Stimulated activated CD4-positive, alpha-beta T cell treated with anti-CD3 and anti-CD28 coated beads, Interleukin-4, amount 100 ng/mL, for 24 hours (primary cell): ENCODE data around the gene GALNT15.

Source experiments
- DNase-seq: peaks from one replicate; pipeline ENCODE4 v3.0.0-alpha.2; 2020

GALNT15 gene

GRCh38 chr3:16233806-16234205 lies 59.3 kb downstream of the GALNT15 start:
- no peak for DNase-seq

DNA sequence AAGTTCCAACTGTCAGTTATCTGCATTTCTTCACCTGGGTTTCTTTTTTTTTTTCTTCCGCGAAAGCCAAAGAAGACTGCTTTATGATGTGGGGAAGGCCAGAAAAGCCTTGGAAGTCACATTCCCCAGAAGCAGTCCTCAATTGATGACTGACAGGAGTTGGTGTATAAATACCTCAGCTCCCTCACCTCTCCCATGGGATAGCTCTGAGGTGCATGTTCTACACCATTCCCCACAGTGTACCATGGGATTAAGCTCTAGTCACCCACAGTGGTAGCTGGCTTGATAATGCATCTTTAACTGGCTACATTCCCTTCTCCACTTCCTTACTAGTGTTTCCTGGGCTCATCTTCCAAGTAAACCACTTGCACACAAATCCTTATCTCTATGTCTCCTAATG lies 59.8 kb downstream of the GALNT15 start:
- DNase-seq: no peak

DNA sequence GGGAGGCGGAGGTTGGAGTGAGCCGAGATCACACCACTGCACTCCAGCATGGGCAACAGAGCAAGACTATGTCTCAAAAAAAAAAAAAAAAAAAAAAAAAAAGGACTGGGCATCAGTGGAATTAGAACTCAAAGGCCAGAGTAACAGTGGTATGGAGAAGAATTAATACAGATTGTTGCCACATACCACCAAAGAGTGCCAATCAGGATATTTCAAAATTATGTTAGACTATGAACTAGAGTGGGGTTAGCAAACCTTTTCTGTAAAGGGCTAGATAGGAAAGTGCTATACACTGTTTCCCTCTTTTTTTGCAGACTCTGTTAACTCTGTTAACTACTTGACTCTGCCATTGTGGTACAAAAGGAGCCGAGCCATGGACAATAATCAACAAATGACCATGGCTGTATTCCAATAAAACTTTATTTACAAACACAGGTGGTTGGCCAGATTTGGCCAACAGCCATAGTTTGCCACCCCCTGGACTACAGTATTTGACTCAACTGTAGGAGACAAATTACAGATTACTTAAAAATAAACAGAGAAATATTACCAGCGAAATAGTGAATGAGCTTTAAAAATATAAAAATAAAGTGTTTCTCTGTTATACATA lies 61.7 kb downstream of the GALNT15 start:
- DNase-seq: no peak

GRCh38 chr3:16236856-16237393 lies 62.4 kb downstream of the GALNT15 start:
- DNase-seq: no peak

GRCh38 chr3:16239086-16239770 lies 64.7 kb downstream of the GALNT15 start:
- DNase-seq: no peak

- no peak for DNase-seq
Measured at GRCh38 chr3:16239780-16240179, 65.3 kb downstream of the GALNT15 start.

- no peak for DNase-seq
Measured at GRCh38 chr3:16240229-16241023, 65.9 kb downstream of the GALNT15 start.

DNA sequence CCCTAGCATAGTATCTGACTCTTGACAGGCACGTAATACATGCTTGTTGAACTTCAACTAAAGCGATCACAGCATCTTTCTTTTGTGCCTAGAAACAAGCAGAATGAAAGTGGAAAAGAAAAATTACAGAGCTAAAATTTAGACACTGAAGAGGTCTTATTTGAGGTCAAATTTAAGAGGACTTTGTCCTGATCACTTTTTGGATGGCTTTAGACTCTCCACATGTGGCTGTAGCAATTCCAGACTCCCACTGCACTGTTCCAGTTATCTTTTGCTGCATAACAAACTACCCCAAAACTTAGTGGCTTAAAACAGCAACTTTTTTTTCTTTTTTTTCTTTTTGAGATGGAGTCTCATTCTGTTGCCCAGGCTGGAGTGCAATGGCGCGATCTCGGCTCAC lies 66.7 kb downstream of the GALNT15 start:
- DNase-seq: no peak

DNA sequence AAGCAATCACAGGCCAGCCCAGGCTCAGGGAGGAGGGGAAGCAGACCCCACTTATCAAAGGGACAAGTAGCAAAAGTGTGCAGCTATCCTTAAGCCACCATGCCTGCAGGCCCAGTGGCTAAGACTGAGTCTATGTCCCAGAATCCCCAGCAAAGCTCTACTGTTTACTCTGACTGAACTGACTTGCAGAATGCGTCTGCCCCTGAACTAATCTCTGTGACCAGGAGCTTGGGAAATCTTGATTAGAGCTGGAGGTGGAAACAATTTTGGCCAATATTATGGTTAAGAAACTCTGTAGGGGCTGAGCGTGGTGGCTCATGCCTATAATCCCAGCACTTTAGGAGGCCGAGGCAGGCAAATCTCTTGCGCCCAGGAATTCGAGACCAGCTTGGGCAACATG lies 67.7 kb downstream of the GALNT15 start:
- DNase-seq: no peak

- DNase-seq: no peak
Measured at GRCh38 chr3:16243706-16244490, 69.4 kb downstream of the GALNT15 start.

DNA sequence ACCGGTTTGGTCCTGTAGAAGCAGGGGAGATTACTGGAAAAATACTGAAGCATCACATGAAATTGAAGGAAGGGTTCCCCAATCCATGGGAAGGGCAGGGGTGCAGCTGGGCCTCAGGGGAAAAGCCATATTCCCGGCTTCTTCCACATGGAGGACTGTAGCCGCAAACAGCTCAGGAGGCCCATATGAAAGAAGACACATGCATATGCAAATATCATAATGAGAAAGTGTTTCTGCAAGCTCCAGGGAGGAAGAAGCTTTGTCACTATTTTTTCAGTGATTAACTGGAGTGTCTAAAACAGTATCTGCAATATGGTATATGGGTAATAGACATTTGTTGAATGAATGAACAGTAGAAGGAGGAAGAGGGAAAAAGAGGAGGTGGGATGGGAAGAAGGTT lies 71.1 kb downstream of the GALNT15 start:
- no peak for DNase-seq

DNA sequence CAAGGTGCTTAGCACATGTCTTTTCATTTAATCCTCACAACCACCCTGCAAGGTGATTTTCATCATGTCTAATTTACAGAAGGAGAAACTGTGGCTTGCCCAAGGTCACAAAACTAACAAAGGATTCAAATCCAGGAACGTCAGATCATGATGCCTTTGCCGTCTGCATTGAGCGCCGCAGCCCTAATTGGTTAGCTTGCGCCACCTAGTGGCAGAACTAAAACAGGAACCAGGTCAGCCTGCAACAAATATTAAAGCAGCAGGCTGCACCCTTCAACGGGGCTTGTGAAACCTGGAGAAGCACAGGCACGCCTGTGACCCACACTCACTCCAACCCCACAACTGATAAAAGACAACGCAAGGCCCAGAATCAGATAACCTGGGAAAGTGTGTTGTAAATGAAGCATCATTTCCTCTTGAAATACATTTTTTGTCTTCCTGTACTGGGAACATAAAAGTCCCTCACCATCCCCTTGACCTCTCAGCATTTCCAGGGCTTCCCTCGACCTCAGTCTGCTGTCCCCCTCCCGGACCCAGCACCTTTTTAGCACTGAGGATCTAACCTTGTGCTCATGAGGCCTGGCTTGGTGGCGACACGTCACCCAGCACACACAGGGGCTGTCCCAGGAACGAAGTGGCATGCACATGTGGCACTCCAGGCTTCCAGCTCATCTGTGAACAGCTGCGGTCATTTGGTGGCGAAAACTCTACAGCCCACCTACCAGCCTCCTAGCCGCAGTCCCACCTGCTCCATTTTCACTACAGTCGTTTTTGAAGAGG lies 73.0 kb downstream of the GALNT15 start:
- peak; percentile 82 for DNase-seq

DNA sequence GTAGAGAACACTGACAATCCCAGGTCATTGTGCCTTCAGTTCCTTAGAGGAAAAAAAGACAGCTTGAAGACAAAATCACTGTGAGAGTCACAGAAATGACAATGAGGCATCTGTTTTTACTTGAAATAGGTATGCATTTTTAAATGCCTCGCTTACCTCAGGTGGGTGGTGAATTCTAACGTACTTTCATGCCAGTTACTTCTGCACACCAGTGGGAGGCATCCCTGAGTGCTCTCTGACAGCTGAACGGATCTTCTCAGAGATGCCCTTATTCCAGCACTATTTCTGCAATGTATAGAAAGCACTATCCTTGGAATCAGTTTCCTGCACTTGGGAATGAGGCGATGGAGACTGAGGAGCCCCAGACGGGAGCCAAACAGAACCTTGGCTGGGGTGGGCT lies 74.1 kb downstream of the GALNT15 start:
- no peak for DNase-seq

DNA sequence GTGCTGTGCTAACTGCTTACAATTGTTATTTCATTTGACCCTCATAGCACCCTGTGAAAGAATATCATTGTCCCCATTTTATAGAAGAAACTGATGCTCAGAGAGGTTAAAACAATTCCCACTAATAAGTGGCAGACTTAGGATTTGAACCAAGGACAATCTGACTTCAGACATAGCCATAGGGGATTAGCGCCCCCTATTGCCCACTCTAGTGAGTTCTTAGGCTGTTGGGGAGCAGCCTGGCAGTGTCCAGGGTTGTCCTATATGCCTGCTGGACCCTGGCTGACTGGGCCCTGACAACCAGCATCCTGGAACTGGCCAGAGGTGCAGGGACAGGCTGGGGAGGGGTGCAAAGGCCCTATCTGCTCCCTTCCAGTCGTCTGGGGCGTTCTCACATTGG lies 74.9 kb downstream of the GALNT15 start:
- DNase-seq: peak; percentile 13

- no peak for DNase-seq
Measured at GRCh38 chr3:16249886-16250285, 75.4 kb downstream of the GALNT15 start.

DNA sequence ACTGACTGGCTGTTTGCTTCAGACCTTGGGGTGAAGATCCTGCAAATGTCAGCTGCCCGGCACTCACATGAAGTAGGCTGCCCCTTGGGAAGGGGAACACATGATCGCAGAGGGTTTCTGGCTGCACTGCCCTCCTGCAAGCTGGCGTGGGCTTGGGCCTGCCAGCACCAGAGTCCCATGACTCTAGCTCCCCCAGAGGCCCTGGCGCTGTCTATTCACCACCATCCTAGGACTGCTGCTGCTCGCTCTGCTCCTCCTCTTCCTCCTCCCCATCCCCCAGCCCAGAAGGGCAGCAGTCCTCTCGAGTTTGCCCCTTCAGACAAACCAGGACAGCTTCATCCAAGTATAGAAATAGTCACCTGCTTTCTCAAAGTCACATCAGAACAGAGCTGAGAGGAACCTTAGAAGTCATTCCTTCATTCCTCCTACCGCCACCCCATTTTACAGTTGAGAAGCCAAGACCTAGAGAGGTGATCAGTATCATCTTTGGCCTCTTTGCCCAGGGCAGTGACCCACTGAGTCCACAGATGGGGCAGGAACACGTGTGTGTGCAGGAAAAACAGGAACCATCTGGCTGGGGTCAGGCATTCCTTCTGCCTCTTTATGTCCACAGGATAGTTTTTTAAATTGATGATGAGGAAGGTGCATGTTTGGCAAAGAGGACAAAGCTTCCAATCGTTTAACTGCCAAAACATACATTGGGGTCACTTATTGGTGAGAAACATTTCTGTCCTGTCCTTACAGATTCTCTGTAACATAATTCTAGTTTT lies 77.0 kb downstream of the GALNT15 start:
- no peak for DNase-seq

DNA sequence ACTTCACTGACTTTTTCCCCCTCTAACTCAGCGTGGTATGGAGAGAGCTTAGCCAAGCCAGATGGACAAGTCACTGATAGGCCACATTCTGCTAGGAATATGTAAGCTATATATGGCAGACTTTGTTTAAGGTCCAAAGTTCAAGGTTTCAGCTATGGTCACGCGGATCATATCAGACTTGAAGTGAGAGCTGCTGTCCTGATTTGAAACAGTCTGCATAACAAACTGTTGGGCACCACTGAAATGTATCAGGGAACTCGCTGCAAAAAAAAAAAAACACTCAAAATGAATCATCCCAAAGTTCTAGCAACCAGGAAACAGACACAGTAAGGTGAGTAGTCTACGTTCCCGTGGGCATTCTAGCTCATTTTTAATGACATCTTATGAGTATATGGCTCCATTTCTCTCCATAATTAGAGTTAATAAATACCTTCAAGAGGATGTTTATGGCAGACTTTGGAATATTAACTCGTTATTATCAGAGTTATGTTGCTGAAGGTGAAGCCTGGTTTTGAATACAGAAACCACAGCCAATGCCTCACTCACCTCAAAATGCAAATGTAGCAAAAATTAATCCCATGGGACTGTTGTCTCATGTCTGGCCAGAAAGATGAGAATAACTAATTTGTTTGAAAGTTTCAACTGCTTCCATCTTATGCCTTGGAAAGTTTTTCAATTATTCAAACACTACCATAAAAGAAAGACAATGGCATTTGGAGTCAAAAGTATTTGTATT lies 77.9 kb downstream of the GALNT15 start:
- no peak for DNase-seq

- DNase-seq: no peak
Measured at GRCh38 chr3:16252988-16253387, 78.5 kb downstream of the GALNT15 start.

GRCh38 chr3:16253601-16254000 lies 79.1 kb downstream of the GALNT15 start:
- no peak for DNase-seq

- DNase-seq: no peak
Measured at GRCh38 chr3:16254916-16255315, 80.4 kb downstream of the GALNT15 start.

GRCh38 chr3:16255326-16255725 lies 80.8 kb downstream of the GALNT15 start:
- no peak for DNase-seq
